Activated CD4-positive, alpha-beta memory T cell treated with anti-CD3 and anti-CD28 coated beads, Interleukin-2, amount 10 ng/mL, durations not matched to agents 7 days and 5 days (primary cell): ENCODE data around the gene RNF31. TPM values are rescaled to one million over a fixed set of nuclear protein-coding genes. Genes with fewer than 3 reads are reported as not detected.

Experiments used
- CTCF ChIA-PET: fragments of 350-600 bp; sonication (Branson Sonifier 250); formaldehyde crosslinking; loops from one replicate; lab custom pipeline; 2021; ENCODE audit warnings: antibody characterized with exemption, inconsistent platforms; lab: Charles Lee
- POLR2A ChIA-PET: fragments of 350-600 bp; sonication (Branson Sonifier 250); formaldehyde crosslinking; loops from one replicate; lab custom pipeline; 2021; ENCODE audit warnings: antibody characterized with exemption; lab: Charles Lee
- DNase-seq: peaks from one replicate; pipeline ENCODE4 v3.0.0-alpha.2; 2020
- H3K27ac Mint-ChIP-seq: one replicate; pipeline ENCODE4 v1.8.0; 2021; ENCODE audit warnings: mild to moderate bottlenecking, mixed read lengths
- H3K27me3 Mint-ChIP-seq: one replicate; pipeline ENCODE4 v1.8.0; 2021; ENCODE audit warnings: mixed read lengths
- H3K36me3 Mint-ChIP-seq: one replicate; pipeline ENCODE4 v1.8.0; 2021; ENCODE audit warnings: low read depth, mixed read lengths
- H3K4me1 Mint-ChIP-seq: one replicate; pipeline ENCODE4 v1.8.0; 2021; ENCODE audit warnings: mixed read lengths
- H3K4me3 Mint-ChIP-seq: one replicate; pipeline ENCODE4 v1.8.0; 2021; ENCODE audit warnings: mild to moderate bottlenecking, mixed read lengths
- H3K9me3 Mint-ChIP-seq: one replicate; pipeline ENCODE4 v1.8.0; 2021; ENCODE audit warnings: mixed read lengths
- total RNA-seq, 2 experiments: library from RNA; stranded (reverse); gene quantifications; one replicate each; pipeline ENCODE4 v1.2.3, GENCODE V29; 2021

Gene RNF31
- total RNA-seq, 2 experiments from 2014 or later: 122 to 129 TPM

DNA sequence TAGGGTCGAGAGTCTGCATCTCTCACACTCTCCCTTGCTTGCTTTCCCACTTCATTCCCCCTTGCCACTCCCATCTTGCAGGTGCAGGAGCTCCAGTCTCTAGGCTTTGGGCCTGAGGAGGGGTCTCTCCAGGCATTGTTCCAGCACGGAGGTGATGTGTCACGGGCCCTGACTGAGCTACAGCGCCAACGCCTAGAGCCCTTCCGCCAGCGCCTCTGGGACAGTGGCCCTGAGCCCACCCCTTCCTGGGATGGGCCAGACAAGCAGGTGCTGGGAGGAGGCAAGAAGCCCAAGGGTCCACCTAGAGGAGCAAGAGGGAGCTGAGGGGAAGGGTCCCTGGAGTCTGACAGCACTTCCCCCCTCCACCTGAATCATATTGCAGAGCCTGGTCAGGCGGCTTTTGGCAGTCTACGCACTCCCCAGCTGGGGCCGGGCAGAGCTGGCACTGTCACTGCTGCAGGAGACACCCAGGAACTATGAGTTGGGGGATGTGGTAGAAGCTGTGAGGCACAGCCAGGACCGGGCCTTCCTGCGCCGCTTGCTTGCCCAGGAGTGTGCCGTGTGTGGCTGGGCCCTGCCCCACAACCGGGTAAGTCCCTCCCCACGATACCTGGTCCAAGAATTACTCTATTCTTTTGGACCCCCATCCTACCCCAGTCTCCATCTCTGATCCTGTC, 4.2 kb downstream of the RNF31 start:
- CTCF ChIA-PET: interaction anchor here (1.2 to 3.6 kb wide), 2 partner anchors 9 to 146 kb away, joined by 3 to 21 read pairs; partner anchors contain the start of gene IRF9
- peaks cover 70% of the 10 kb centered on the region for H3K36me3 Mint-ChIP-seq
- no peak for DNase-seq
- no peak overlapping the region for H3K27ac Mint-ChIP-seq
- H3K4me1 Mint-ChIP-seq: peaks cover 28% of the 10 kb centered on the region
- no peaks in the 10 kb centered on the region for H3K9me3 Mint-ChIP-seq
- H3K4me3 Mint-ChIP-seq: no peak overlapping the region
- H3K27me3 Mint-ChIP-seq: no peaks in the 10 kb centered on the region
- POLR2A ChIA-PET: interaction anchor here (0.7 to 19.0 kb wide), 5 partner anchors 11 to 44 kb away, joined by 4 to 652 read pairs (median 8); partner anchors contain the start of genes EMC9, IRF9, NRL and PSME1

DNA sequence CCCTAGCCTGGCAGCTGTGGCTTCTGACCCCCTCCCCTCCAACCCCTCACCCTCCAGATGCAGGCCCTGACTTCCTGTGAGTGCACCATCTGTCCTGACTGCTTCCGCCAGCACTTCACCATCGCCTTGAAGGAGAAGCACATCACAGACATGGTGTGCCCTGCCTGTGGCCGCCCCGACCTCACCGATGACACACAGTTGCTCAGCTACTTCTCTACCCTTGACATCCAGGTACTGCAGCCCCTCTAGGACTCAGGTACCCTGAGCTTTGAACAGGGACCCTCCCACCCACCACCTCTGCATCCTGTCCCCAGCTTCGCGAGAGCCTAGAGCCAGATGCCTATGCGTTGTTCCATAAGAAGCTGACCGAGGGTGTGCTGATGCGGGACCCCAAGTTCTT, 7.8 kb downstream of the RNF31 start:
- H3K36me3 Mint-ChIP-seq: peaks cover 72% of the 10 kb centered on the region
- ChIA-PET POLR2A (interaction anchor here (0.9 to 18.6 kb wide), 6 partner anchors 11 to 59 kb away, joined by 3 to 652 read pairs (median 5); partner anchors contain the start of genes DCAF11, EMC9, NRL and PSME1), CTCF (no interaction called here)
- no peak for DNase-seq
- H3K27ac Mint-ChIP-seq: no peak overlapping the region
- H3K4me3 Mint-ChIP-seq: no peak overlapping the region
- H3K27me3 Mint-ChIP-seq: no peaks in the 10 kb centered on the region
- no peaks in the 10 kb centered on the region for H3K9me3 Mint-ChIP-seq
- H3K4me1 Mint-ChIP-seq: peaks cover 15% of the 10 kb centered on the region

DNA sequence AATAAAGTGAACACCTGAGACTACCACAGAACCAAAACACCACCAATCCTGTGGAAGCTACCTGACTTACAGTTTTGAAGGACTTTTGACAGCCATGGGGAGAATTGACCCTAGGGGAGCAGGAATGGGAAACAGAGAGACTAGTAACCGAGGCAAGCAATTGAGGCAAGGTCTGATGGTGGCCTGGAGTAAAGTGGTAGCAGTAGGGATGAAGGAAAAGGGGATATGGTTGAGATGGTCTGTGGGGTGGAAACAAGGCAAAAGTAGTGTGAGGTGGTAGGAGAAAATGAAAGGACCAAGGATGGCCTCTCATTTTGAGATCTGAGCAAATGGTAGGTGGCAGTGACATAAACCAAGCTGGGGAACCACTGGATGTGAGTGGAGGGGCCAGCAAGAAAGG, 9.5 kb downstream of the RNF31 start:
- Mint-ChIP-seq H3K9me3 (no peaks in the 10 kb centered on the region), H3K4me3 (no peak overlapping the region), H3K36me3 (peaks cover 78% of the 10 kb centered on the region), H3K27ac (peak overlapping the region; percentile 32), H3K4me1 (peaks cover 24% of the 10 kb centered on the region), H3K27me3 (no peaks in the 10 kb centered on the region)
- CTCF ChIA-PET: interaction anchor here (0.9 kb wide), 1 partner anchor 48 kb away, joined by 3 read pairs; no protein-coding TSS in a partner anchor
- POLR2A ChIA-PET: interaction anchor here (0.7 to 18.6 kb wide), 3 partner anchors 13 to 58 kb away, joined by 3 to 652 read pairs (median 4); partner anchors contain the start of genes EMC9, PSME1, PSME2 and RNF31
- DNase-seq: no peak

DNA sequence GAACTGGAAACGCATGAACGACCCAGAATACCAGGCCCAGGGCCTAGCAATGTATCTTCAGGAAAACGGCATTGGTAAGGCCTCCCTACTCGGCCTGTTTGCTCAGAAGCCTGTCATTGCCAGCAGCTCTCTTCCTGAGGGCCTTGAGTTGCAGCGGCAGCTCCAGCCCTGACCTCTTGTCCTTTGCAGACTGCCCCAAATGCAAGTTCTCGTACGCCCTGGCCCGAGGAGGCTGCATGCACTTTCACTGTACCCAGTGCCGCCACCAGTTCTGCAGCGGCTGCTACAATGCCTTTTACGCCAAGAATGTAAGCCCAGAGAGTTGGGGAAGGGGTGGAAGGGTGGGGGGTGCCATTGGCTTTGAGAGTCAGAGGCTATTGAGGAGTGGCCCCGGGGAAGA, 10.0 kb downstream of the RNF31 start:
- H3K4me1 Mint-ChIP-seq: peaks cover 29% of the 10 kb centered on the region
- DNase-seq: no peak
- H3K27ac Mint-ChIP-seq: peak overlapping the region; percentile 32
- H3K27me3 Mint-ChIP-seq: no peaks in the 10 kb centered on the region
- POLR2A ChIA-PET: interaction anchor here (0.8 to 18.6 kb wide), 3 partner anchors 14 to 63 kb away, joined by 3 to 652 read pairs (median 4); partner anchors contain the start of genes EMC9, PSME1, PSME2 and RNF31
- H3K4me3 Mint-ChIP-seq: no peak overlapping the region
- H3K36me3 Mint-ChIP-seq: peaks cover 79% of the 10 kb centered on the region
- CTCF ChIA-PET: interaction anchor here (0.9 kb wide), 1 partner anchor 49 kb away, joined by 3 read pairs; no protein-coding TSS in a partner anchor
- no peaks in the 10 kb centered on the region for H3K9me3 Mint-ChIP-seq

DNA sequence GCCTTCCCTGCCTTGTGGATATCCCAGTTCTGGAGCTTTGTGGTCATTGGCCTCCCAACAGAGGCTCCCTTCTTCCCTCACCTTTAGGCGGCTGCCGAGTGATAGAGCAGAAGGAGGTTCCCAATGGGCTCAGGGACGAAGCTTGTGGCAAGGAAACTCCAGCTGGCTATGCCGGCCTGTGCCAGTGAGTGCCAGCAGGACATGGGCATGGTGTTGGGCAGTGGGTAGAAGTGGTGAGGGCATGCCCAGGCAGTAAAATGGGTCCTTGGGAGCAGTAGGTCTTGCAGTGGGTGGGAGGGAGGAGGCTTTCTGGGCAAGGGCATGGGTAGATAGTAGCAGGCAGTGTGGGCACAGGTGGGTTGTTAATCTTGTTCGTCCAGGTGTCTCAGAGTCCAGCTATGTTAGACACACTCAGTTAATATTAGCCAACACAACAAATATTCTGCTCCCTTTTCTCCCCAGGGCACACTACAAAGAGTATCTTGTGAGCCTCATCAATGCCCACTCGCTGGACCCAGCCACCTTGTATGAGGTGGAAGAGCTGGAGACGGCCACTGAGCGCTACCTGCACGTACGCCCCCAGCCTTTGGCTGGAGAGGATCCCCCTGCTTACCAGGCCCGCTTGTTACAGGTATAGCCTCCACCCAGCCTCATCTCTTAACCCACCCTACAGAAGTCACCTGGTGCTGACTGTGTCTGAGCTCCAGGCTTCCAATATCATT, 12.6 kb downstream of the RNF31 start:
- ChIA-PET POLR2A (interaction anchor here (0.9 to 18.6 kb wide), 23 partner anchors 16 to 271 kb away, joined by 3 to 652 read pairs (median 22); partner anchors contain the start of genes CBLN3, CHMP4A, CIDEB and DCAF11), CTCF (interaction anchor here (0.8 to 3.4 kb wide), 22 partner anchors 9 to 272 kb away, joined by 3 to 76 read pairs (median 13); partner anchors contain the start of genes CIDEB, DCAF11, EMC9 and IPO4)
- Mint-ChIP-seq H3K9me3 (no peaks in the 10 kb centered on the region), H3K27me3 (no peaks in the 10 kb centered on the region), H3K4me1 (peaks cover 47% of the 10 kb centered on the region), H3K36me3 (peaks cover 87% of the 10 kb centered on the region), H3K4me3 (no peak overlapping the region), H3K27ac (peak overlapping the region; percentile 100)
- no peak for DNase-seq

DNA sequence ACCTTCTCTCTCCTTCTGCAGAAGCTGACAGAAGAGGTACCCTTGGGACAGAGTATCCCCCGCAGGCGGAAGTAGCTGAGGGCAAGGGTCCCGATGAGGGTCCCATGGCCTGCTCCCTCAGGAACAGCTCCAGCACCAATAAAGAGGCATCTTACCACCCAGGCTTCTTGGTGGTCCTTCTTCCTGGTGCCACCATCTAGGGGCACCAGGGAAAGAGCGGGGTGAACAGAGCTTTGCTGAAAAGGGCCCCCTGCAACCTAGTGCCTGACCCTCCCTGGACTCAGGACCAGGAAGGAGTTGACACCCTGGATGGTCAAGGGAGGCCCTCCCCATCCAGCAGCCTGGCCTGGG, 13.2 kb downstream of the RNF31 start:
- ChIA-PET POLR2A (interaction anchor here (0.8 to 18.6 kb wide), 35 partner anchors 17 to 858 kb away, joined by 3 to 652 read pairs (median 12); partner anchors contain the start of genes CARMIL3, CBLN3, CHMP4A and CIDEB), CTCF (interaction anchor here (0.7 to 3.4 kb wide), 33 partner anchors 9 to 271 kb away, joined by 3 to 76 read pairs (median 8); partner anchors contain the start of genes CHMP4A, CIDEB, DCAF11 and EMC9)
- Mint-ChIP-seq H3K27ac (peak overlapping the region; percentile 100), H3K4me3 (peak overlapping the region; percentile 100), H3K27me3 (no peaks in the 10 kb centered on the region), H3K4me1 (peaks cover 52% of the 10 kb centered on the region), H3K9me3 (no peaks in the 10 kb centered on the region), H3K36me3 (peaks cover 87% of the 10 kb centered on the region)
- no peak for DNase-seq

DNA sequence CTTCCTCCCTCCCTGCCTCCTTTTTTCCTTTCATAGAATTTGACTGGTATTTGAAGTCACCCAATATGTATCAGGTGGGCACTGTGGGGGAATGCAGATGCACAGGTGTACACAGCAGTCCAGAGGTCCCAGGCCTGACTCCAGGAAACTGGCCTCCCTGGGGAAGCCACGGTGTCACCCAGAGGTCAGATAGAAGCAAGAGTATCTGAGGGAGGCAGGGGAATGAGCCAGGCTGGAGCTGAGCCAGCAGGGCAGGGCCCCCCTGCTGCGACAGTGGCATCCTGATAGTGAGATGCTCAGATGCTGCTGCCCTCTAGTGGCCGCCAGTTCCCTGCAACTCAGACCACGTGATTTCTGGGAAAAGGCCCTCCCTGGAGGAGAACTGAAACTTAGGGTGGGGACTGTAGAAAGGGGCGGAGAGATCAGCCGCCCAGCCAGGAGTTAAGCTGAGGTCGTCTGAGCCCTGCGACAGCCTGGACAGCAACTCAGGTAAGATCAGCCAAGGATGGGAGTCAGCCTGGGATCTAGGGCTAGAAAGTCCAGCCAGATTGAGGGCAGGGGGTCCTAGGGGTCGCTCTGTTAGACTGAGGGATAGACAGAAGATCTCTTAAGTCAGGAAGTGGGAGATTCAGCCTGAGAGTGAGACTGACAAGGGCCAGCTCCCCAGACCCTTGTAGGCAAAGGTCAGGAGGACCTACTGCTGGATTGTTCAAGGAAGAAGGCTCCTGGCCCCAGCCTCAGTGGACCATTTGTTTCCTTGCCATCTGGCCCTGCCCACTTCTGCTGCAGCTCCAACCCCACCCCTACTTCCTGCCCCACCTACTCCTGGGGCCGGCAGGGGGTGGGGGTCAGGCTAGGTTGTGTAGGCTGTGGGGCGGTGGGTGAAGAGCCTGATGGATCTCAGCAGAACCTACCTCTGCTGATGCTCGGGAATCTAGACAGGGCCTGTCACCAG, 13.8 kb downstream of the RNF31 start, which contains the start of gene IRF9:
IRF9 (plus strand) TSS at position 416 of the 955 bp plus-strand sequence. CDS start 880 bp downstream, outside the sequence.
- DNase-seq: peak; percentile 99
- CTCF ChIA-PET: interaction anchor here (0.7 to 3.4 kb wide), 38 partner anchors 9 to 271 kb away, joined by 3 to 76 read pairs (median 7); partner anchors contain the start of genes CHMP4A, CIDEB, DCAF11 and EMC9
- Mint-ChIP-seq H3K4me1 (peaks cover 56% of the 10 kb centered on the region), H3K27me3 (no peaks in the 10 kb centered on the region), H3K36me3 (peaks cover 88% of the 10 kb centered on the region), H3K27ac (peak within 1 kb of the TSS; percentile 100), H3K4me3 (peak within 1 kb of the TSS; percentile 100), H3K9me3 (no peaks in the 10 kb centered on the region)
- POLR2A ChIA-PET: interaction anchor here (0.7 to 18.6 kb wide), 48 partner anchors 17 to 1154 kb away, joined by 3 to 652 read pairs (median 7); partner anchors contain the start of genes CARMIL3, CBLN3, CHMP4A and CIDEB

DNA sequence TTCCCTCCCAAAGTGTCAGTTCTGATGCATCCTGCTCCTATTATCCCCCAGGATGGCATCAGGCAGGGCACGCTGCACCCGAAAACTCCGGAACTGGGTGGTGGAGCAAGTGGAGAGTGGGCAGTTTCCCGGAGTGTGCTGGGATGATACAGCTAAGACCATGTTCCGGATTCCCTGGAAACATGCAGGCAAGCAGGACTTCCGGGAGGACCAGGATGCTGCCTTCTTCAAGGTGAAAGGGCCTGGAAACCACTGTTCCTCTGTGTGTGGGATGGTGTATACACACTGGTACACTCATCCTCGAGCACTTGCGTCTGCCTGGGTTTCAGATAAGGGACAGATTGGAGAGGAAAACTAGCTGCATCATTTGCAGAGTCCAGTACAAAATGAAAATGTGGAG, 14.8 kb downstream of the RNF31 start:
- H3K36me3 Mint-ChIP-seq: peaks cover 91% of the 10 kb centered on the region
- peak; percentile 27 for DNase-seq
- H3K4me1 Mint-ChIP-seq: peaks cover 60% of the 10 kb centered on the region
- POLR2A ChIA-PET: interaction anchor here (0.7 to 18.6 kb wide), 38 partner anchors 18 to 1155 kb away, joined by 3 to 652 read pairs (median 10); partner anchors contain the start of genes CARMIL3, CBLN3, CHMP4A and CIDEB
- CTCF ChIA-PET: interaction anchor here (0.8 to 3.4 kb wide), 21 partner anchors 11 to 145 kb away, joined by 3 to 76 read pairs (median 12); partner anchors contain the start of genes CHMP4A, CIDEB, DCAF11 and EMC9
- H3K27me3 Mint-ChIP-seq: no peaks in the 10 kb centered on the region
- peak overlapping the region; percentile 100 for H3K27ac Mint-ChIP-seq
- H3K9me3 Mint-ChIP-seq: no peaks in the 10 kb centered on the region
- H3K4me3 Mint-ChIP-seq: peak overlapping the region; percentile 100

DNA sequence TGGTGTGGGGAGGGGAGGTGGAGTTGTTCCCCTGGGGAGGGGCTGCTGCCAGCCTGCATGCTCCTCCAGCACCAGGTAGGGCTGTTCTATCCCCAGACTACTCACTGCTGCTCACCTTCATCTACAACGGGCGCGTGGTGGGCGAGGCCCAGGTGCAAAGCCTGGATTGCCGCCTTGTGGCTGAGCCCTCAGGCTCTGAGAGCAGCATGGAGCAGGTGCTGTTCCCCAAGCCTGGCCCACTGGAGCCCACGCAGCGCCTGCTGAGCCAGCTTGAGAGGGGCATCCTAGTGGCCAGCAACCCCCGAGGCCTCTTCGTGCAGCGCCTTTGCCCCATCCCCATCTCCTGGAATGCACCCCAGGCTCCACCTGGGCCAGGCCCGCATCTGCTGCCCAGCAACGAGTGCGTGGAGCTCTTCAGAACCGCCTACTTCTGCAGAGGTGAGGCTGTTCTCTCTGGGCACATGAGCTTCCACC, 17.3 kb downstream of the RNF31 start:
- H3K4me3 Mint-ChIP-seq: peak overlapping the region; percentile 47
- no peaks in the 10 kb centered on the region for H3K9me3 Mint-ChIP-seq
- CTCF ChIA-PET: no interaction called here
- peaks cover 87% of the 10 kb centered on the region for H3K36me3 Mint-ChIP-seq
- H3K27me3 Mint-ChIP-seq: no peaks in the 10 kb centered on the region
- peak overlapping the region; percentile 58 for H3K27ac Mint-ChIP-seq
- POLR2A ChIA-PET: interaction anchor here (0.7 to 18.6 kb wide), 8 partner anchors 16 to 106 kb away, joined by 3 to 652 read pairs (median 6); partner anchors contain the start of genes DCAF11, EMC9, IPO4 and PSME1
- DNase-seq: no peak
- peaks cover 71% of the 10 kb centered on the region for H3K4me1 Mint-ChIP-seq

DNA sequence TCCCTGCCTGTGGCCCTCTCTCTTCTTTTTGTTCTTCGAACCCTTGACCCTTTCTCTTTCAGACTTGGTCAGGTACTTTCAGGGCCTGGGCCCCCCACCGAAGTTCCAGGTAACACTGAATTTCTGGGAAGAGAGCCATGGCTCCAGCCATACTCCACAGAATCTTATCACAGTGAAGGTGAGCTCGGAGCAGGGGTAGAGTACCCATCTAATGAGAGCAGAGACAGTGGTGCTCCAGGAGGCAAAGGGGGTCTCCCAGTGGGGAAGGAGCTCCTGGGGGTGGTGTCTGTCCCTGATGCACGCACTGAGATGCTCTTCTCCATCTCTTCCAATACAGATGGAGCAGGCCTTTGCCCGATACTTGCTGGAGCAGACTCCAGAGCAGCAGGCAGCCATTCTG, 18.5 kb downstream of the RNF31 start:
- ChIA-PET POLR2A (interaction anchor here (0.8 to 18.6 kb wide), 6 partner anchors 15 to 57 kb away, joined by 4 to 652 read pairs (median 8); partner anchors contain the start of genes CHMP4A, DCAF11, EMC9 and IPO4), CTCF (no interaction called here)
- DNase-seq: no peak
- Mint-ChIP-seq H3K27me3 (no peaks in the 10 kb centered on the region), H3K27ac (no peak overlapping the region), H3K9me3 (no peaks in the 10 kb centered on the region), H3K4me3 (no peak overlapping the region), H3K36me3 (peaks cover 84% of the 10 kb centered on the region), H3K4me1 (peaks cover 67% of the 10 kb centered on the region)
